GM23338 (cell line): ENCODE data around the gene RNF151. TPM values are rescaled to one million over a fixed set of nuclear protein-coding genes. Genes with fewer than 3 reads are reported as not detected.

ENCODE experiments used
- ATAC-seq: fragments of 200-7000 bp; cut with Tn5 transposase; 3 replicates; pipeline ENCODE4 v1.9.1; 2020
- DNase-seq: peaks from one replicate; pipeline ENCODE4 v3.0.0-alpha.2; 2015; ENCODE audit warnings: low spot score
- H2AFZ ChIP-seq: fragments of 200-600 bp; sonication (generic); 2 replicates; pipeline ENCODE4 v1.8.0; 2016; ENCODE audit warnings: antibody characterized with exemption, mild to moderate bottlenecking, moderate library complexity
- H3F3A ChIP-seq: fragments of 200-600 bp; sonication (generic); replicated peaks from 2 replicates; pipeline ENCODE4 v1.8.0; 2017; ENCODE audit warnings: antibody characterized with exemption, mixed run types, low read depth
- H3K27ac ChIP-seq: fragments of 200-600 bp; sonication (generic); 2 replicates; pipeline ENCODE4 v1.6.1; 2016; ENCODE audit warnings: low read depth
- H3K27me3 ChIP-seq: fragments of 200-600 bp; sonication (generic); 2 replicates; pipeline ENCODE4 v1.8.0; 2016; ENCODE audit warnings: mild to moderate bottlenecking, mixed run types, moderate library complexity; ENCODE audit not compliant: insufficient read depth
- H3K36me3 ChIP-seq: fragments of 200-600 bp; sonication (generic); 2 replicates; pipeline ENCODE4 v1.8.0; 2016; ENCODE audit warnings: mild to moderate bottlenecking; ENCODE audit not compliant: insufficient read depth
- H3K4me1 ChIP-seq: fragments of 200-600 bp; sonication (generic); 2 replicates; pipeline ENCODE4 v1.8.0; 2016; ENCODE audit warnings: mild to moderate bottlenecking, moderate library complexity; ENCODE audit not compliant: insufficient read depth
- H3K4me2 ChIP-seq: fragments of 200-600 bp; sonication (generic); 2 replicates; pipeline ENCODE4 v1.7.1; 2017; ENCODE audit warnings: mixed run types
- H3K4me3 ChIP-seq: fragments of 200-600 bp; sonication (generic); 2 replicates; pipeline ENCODE4 v1.6.1; 2016; ENCODE audit warnings: mixed run types
- H3K79me2 ChIP-seq: fragments of 200-600 bp; sonication (generic); replicated peaks from 2 replicates; pipeline ENCODE4 v1.8.0; 2017; ENCODE audit warnings: mild to moderate bottlenecking; ENCODE audit not compliant: insufficient read depth
- H3K9me2 ChIP-seq: fragments of 200-600 bp; sonication (generic); 2 replicates; pipeline ENCODE4 v1.8.0; 2017; ENCODE audit not compliant: insufficient read depth
- H4K20me1 ChIP-seq: fragments of 200-600 bp; sonication (generic); replicated peaks from 2 replicates; pipeline ENCODE4 v1.8.0; 2017; ENCODE audit warnings: mild to moderate bottlenecking; ENCODE audit not compliant: insufficient read depth
- H3K27ac Mint-ChIP-seq: 2 replicates; pipeline ENCODE4 v1.8.0; 2020; ENCODE audit warnings: inconsistent platforms, mild to moderate bottlenecking, moderate library complexity, mixed read lengths
- H3K27me3 Mint-ChIP-seq: 3 replicates; pipeline ENCODE4 v1.8.0; 2022; ENCODE audit warnings: low read depth, mild to moderate bottlenecking, moderate library complexity, mixed read lengths, inconsistent platforms; ENCODE audit not compliant: insufficient read depth, poor library complexity
- H3K36me3 Mint-ChIP-seq: 3 replicates; pipeline ENCODE4 v1.8.0; 2021; ENCODE audit warnings: low read depth, mild to moderate bottlenecking, inconsistent platforms, moderate library complexity, mixed read lengths
- H3K4me1 Mint-ChIP-seq: 3 replicates; pipeline ENCODE4 v1.8.0; 2020; ENCODE audit warnings: mild to moderate bottlenecking, inconsistent platforms, mixed read lengths
- H3K4me3 Mint-ChIP-seq: 3 replicates; pipeline ENCODE4 v1.8.0; 2021; ENCODE audit warnings: moderate library complexity, mild to moderate bottlenecking, inconsistent platforms, mixed read lengths
- H3K9me3 Mint-ChIP-seq: 3 replicates; pipeline ENCODE4 v1.8.0; 2020; ENCODE audit warnings: moderate library complexity, mild to moderate bottlenecking, inconsistent platforms, mixed read lengths
- CREB1 ChIP-seq: fragments of 250-450 bp; sonication (Bioruptor Pico); IDR thresholded peaks from 2 replicates; pipeline ENCODE4 v1.5.0; 2020; ENCODE audit warnings: low read depth, mild to moderate bottlenecking, moderate library complexity
- EZH2 ChIP-seq: fragments of 200-600 bp; sonication (generic); IDR thresholded peaks from one replicate; pipeline ENCODE4 v1.8.0; 2017; ENCODE audit warnings: antibody characterized with exemption, mild to moderate bottlenecking, low read depth; ENCODE audit not compliant: unreplicated experiment
- EZH2phosphoT487 ChIP-seq: fragments of 200-600 bp; sonication (generic); IDR thresholded peaks from one replicate; pipeline ENCODE4 v1.8.1; 2018; ENCODE audit warnings: antibody characterized with exemption; ENCODE audit not compliant: unreplicated experiment
- JUNB ChIP-seq: IDR thresholded peaks from one replicate; pipeline ENCODE4 v1.6.1; 2016; ENCODE audit warnings: antibody characterized with exemption; ENCODE audit not compliant: unreplicated experiment
- NANOG ChIP-seq: IDR thresholded peaks from 2 replicates; pipeline ENCODE4 v1.6.1; 2016; ENCODE audit warnings: antibody characterized with exemption, borderline replicate concordance
- POLR2AphosphoS5 ChIP-seq: IDR thresholded peaks from 2 replicates; pipeline ENCODE4 v1.6.1; 2016; ENCODE audit warnings: antibody characterized with exemption, low read depth
- REST ChIP-seq: IDR thresholded peaks from one replicate; pipeline ENCODE4 v1.6.1; 2018; ENCODE audit warnings: antibody characterized with exemption; ENCODE audit not compliant: unreplicated experiment
- STAT1 ChIP-seq: IDR thresholded peaks from one replicate; pipeline ENCODE4 v1.6.1; 2016; ENCODE audit warnings: antibody characterized with exemption; ENCODE audit not compliant: unreplicated experiment
- ZNF114 ChIP-seq: fragments of 250-450 bp; sonication (Bioruptor Pico); IDR thresholded peaks from 2 replicates; pipeline ENCODE4 v1.5.0; 2020; ENCODE audit warnings: mild to moderate bottlenecking, moderate library complexity
- ZNF331 ChIP-seq: fragments of 250-450 bp; sonication (Bioruptor Pico); IDR thresholded peaks from 2 replicates; pipeline ENCODE4 v1.5.0; 2020; ENCODE audit warnings: low read depth, mild to moderate bottlenecking, moderate library complexity
- polyA plus RNA-seq: library from polyadenylated mRNA; unstranded; fragments of >200 nt; fragmentation: Nextera tagmentation; extraction: Ambion mirVana; gene quantifications from 2 replicates; pipeline ENCODE4 v1.2.1, GENCODE V29; 2016
- total RNA-seq: library from RNA; depleted of rRNA; stranded (reverse); fragments of >200 nt; shearing (Covaris generic); gene quantifications from 2 replicates; pipeline ENCODE4 v1.2.3, GENCODE V29; 2014
- TF ChIP-seq, protein P1 (sequence below): IDR thresholded peaks from 2 replicates; pipeline ENCODE4 v1.6.1; 2016; ENCODE audit warnings: antibody characterized with exemption
- TF ChIP-seq, protein P2 (sequence below): fragments of 250-450 bp; sonication (Bioruptor Pico); IDR thresholded peaks from 2 replicates; pipeline ENCODE4 v1.5.0; 2020; ENCODE audit warnings: mild to moderate bottlenecking, moderate library complexity
- TF ChIP-seq, protein P3 (sequence below), 2 experiments: fragments of 200-600 bp in 1 of 2; sonication (generic) in 1 of 2; conservative IDR thresholded peaks; 2 replicates each; pipeline versions ENCODE4 v1.5.1 to v1.6.1; 2016 to 2017; ENCODE audit warnings: antibody characterized with exemption in 2 of 2, low read depth in 2 of 2, mild to moderate bottlenecking in 2 of 2, moderate library complexity in 1 of 2

RNF151 gene
- total and polyA plus RNA-seq, 2 experiments from 2014 or later = not detected

DNA sequence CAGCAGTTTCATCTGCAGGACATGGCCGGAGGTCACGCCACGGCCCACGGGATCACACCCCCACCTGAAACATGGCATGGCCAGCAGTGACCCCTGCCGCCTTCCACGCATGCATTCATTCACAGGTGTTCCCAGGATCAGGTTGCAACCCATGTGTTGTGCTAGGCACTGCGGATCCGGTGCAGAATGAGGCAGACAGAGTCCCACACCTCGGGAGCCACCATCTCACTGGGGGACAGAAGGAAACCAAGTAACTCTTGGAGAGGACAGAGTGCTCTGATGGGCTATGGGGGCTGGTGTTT, 19.3 kb upstream of the RNF151 start:
- TF ChIP-seq JUNB (no peak), EZH2 (no peak), STAT1 (no peak), POLR2AphosphoS5 (no peak), NANOG (no peak), EZH2phosphoT487 (no peak), REST (no peak), ZNF331 (no peak), ZNF114 (CRISPR knock-in tag) (no peak), CREB1 (no peak)
- TF ChIP-seq, protein P1, sequence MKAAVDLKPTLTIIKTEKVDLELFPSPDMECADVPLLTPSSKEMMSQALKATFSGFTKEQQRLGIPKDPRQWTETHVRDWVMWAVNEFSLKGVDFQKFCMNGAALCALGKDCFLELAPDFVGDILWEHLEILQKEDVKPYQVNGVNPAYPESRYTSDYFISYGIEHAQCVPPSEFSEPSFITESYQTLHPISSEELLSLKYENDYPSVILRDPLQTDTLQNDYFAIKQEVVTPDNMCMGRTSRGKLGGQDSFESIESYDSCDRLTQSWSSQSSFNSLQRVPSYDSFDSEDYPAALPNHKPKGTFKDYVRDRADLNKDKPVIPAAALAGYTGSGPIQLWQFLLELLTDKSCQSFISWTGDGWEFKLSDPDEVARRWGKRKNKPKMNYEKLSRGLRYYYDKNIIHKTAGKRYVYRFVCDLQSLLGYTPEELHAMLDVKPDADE = no peak
- TF ChIP-seq, protein P2, sequence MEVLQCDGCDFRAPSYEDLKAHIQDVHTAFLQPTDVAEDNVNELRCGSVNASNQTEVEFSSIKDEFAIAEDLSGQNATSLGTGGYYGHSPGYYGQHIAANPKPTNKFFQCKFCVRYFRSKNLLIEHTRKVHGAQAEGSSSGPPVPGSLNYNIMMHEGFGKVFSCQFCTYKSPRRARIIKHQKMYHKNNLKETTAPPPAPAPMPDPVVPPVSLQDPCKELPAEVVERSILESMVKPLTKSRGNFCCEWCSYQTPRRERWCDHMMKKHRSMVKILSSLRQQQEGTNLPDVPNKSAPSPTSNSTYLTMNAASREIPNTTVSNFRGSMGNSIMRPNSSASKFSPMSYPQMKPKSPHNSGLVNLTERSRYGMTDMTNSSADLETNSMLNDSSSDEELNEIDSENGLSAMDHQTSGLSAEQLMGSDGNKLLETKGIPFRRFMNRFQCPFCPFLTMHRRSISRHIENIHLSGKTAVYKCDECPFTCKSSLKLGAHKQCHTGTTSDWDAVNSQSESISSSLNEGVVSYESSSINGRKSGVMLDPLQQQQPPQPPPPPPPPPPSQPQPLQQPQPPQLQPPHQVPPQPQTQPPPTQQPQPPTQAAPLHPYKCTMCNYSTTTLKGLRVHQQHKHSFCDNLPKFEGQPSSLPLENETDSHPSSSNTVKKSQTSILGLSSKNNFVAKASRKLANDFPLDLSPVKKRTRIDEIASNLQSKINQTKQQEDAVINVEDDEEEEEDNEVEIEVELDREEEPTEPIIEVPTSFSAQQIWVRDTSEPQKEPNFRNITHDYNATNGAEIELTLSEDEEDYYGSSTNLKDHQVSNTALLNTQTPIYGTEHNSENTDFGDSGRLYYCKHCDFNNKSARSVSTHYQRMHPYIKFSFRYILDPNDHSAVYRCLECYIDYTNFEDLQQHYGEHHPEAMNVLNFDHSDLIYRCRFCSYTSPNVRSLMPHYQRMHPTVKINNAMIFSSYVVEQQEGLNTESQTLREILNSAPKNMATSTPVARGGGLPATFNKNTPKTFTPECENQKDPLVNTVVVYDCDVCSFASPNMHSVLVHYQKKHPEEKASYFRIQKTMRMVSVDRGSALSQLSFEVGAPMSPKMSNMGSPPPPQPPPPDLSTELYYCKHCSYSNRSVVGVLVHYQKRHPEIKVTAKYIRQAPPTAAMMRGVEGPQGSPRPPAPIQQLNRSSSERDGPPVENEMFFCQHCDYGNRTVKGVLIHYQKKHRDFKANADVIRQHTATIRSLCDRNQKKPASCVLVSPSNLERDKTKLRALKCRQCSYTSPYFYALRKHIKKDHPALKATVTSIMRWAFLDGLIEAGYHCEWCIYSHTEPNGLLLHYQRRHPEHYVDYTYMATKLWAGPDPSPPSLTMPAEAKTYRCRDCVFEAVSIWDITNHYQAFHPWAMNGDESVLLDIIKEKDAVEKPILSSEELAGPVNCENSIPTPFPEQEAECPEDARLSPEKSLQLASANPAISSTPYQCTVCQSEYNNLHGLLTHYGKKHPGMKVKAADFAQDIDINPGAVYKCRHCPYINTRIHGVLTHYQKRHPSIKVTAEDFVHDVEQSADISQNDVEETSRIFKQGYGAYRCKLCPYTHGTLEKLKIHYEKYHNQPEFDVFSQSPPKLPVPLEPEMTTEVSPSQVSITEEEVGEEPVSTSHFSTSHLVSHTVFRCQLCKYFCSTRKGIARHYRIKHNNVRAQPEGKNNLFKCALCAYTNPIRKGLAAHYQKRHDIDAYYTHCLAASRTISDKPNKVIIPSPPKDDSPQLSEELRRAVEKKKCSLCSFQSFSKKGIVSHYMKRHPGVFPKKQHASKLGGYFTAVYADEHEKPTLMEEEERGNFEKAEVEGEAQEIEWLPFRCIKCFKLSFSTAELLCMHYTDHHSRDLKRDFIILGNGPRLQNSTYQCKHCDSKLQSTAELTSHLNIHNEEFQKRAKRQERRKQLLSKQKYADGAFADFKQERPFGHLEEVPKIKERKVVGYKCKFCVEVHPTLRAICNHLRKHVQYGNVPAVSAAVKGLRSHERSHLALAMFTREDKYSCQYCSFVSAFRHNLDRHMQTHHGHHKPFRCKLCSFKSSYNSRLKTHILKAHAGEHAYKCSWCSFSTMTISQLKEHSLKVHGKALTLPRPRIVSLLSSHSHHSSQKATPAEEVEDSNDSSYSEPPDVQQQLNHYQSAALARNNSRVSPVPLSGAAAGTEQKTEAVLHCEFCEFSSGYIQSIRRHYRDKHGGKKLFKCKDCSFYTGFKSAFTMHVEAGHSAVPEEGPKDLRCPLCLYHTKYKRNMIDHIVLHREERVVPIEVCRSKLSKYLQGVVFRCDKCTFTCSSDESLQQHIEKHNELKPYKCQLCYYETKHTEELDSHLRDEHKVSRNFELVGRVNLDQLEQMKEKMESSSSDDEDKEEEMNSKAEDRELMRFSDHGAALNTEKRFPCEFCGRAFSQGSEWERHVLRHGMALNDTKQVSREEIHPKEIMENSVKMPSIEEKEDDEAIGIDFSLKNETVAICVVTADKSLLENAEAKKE (CRISPR knock-in tag) = no peak
- TF ChIP-seq, protein P3, sequence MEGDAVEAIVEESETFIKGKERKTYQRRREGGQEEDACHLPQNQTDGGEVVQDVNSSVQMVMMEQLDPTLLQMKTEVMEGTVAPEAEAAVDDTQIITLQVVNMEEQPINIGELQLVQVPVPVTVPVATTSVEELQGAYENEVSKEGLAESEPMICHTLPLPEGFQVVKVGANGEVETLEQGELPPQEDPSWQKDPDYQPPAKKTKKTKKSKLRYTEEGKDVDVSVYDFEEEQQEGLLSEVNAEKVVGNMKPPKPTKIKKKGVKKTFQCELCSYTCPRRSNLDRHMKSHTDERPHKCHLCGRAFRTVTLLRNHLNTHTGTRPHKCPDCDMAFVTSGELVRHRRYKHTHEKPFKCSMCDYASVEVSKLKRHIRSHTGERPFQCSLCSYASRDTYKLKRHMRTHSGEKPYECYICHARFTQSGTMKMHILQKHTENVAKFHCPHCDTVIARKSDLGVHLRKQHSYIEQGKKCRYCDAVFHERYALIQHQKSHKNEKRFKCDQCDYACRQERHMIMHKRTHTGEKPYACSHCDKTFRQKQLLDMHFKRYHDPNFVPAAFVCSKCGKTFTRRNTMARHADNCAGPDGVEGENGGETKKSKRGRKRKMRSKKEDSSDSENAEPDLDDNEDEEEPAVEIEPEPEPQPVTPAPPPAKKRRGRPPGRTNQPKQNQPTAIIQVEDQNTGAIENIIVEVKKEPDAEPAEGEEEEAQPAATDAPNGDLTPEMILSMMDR (conservative IDR thresholded peaks at IDR 0.05; ENCODE audit: low read depth in 2 of 2) = no peak
- H3F3A ChIP-seq = 0 out of 2 replicates have a peak, but pooled peaks cover 3% of the 10 kb centered on the region
- no peaks in the 10 kb centered on the region for H3K79me2 ChIP-seq
- H2AFZ ChIP-seq = no peak overlapping the region
- H3K4me1 Mint-ChIP-seq = peaks cover 12% of the 10 kb centered on the region
- no peak overlapping the region for H3K27ac ChIP-seq
- no peaks in the 10 kb centered on the region for H3K36me3 ChIP-seq
- no peaks in the 10 kb centered on the region; the same call in 2 of the 3 replicates for H3K36me3 Mint-ChIP-seq
- no peak overlapping the region for H3K4me3 ChIP-seq
- no peaks in the 10 kb centered on the region for H4K20me1 ChIP-seq
- DNase-seq = no peak
- H3K4me1 ChIP-seq = peaks cover 7% of the 10 kb centered on the region; the same call in 1 of the 2 replicates
- no peak overlapping the region for H3K27ac Mint-ChIP-seq
- H3K9me2 ChIP-seq = no peaks in the 10 kb centered on the region
- H3K4me2 ChIP-seq = no peak overlapping the region
- peaks cover 12% of the 10 kb centered on the region for H3K27me3 Mint-ChIP-seq
- H3K27me3 ChIP-seq = no peaks in the 10 kb centered on the region
- H3K4me3 Mint-ChIP-seq = no peak overlapping the region; the same call in 2 of the 3 replicates
- no peaks in the 10 kb centered on the region for H3K9me3 Mint-ChIP-seq
- no peak for ATAC-seq
